AG08396 (cell line): ENCODE measurements around the gene KRT7.
"Not testable (repeated sequence)": the region's sequence is repeated elsewhere in the genome, so short reads cannot be mapped to it uniquely, and the experiment has no call there.

Experiments
- DNase-seq: peaks from one replicate; pipeline ENCODE4 v3.0.0; 2012; ENCODE audit warnings: low spot score, mixed read lengths

Gene KRT7

DNA sequence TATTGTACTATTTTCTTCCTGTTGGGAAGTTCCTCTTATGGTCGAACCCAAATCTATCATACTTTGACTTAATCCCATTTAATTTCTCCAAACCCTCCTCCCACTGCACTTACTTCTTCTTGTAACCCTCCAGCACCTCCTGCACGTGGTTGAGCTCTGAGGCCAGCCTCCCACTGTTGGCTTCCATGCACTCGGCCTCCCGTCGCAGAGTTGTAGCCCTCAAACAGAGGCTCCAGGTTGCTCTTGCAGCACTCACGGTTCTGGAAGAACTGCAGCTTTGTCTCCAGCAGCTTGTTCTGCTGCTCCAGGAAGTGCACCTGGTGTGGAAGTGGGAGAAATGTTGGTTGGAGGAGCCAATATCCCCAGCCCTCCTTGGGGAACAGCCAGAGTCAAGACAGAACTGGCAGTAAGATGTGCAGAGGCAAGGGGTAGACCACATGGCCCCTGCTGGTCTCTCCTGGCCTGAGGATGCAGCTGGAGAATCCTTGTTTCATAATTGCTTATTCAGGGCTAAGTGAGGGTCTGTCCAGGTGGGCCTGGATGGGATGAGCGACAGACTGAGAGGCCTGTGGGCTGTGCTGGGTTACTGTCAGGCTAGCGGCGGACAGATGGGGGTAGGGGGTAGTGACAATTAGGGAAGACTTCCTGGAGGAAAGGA is 23.0 kb downstream of the KRT7 start:
- DNase-seq: no peak

DNA sequence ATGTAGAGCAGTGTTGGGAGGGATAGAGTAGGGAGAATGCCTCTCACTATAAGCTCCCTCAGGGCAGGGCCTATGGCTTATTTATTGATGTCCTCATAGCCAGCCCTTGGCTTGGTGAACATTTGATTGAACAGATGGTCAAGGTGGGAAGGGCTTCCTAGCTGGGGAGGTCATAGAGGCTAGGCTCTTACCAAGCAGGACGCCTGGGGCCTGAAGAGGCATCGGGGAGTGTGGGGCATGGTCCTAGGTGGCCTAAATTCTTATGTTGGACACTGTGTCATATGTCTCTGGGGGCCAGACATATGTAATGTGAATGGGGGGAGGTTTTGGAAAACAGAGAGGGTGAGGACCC is 23.5 kb downstream of the KRT7 start:
- no peak for DNase-seq

DNA sequence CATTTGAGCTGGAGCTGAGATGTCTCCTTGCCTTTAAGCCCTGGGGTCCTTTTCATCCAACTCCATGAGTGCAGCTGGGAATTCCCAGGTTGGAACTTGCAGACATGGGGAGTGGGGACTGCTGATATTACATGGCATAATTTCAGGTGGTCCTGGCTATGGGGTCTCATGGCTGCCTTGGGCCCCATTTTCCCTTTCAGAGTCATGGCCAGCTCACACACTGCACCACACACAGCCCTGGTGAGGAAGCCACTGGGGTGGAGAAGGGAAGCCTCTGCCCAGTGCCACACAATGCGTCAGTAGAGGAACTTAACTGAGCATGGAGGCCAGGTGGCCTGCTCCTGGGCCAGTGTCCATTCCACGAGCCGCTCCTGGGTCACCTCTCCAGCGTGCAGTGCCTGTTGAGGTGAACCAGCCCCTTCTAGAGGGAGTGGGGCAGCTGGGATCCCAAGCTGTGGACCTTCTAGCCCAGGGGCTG is 24.1 kb downstream of the KRT7 start:
- DNase-seq: no peak

DNA sequence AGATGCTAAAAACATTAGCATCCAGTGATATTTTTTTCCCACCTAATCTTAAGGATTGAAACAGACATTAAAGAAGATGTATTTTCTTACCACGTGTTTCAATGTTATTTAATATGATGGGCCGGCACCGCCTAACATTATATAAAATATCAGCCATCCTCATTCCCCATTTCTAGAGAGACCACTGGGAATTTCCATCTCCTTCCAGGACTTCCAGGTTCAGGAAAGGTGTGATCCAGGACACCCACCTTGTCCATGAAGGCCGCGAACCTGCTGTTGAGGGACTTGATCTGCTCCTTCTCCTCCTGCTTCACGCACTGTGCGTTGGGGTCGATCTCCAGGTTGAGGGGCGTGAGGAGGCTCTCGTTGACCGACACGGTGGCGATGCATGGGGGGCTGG is 24.9 kb downstream of the KRT7 start:
- DNase-seq: not testable (repeated sequence)

- peak; percentile 68 for DNase-seq
Observed at GRCh38 chr12:52258335-52258901, 25.4 kb downstream of the KRT7 start.

DNA sequence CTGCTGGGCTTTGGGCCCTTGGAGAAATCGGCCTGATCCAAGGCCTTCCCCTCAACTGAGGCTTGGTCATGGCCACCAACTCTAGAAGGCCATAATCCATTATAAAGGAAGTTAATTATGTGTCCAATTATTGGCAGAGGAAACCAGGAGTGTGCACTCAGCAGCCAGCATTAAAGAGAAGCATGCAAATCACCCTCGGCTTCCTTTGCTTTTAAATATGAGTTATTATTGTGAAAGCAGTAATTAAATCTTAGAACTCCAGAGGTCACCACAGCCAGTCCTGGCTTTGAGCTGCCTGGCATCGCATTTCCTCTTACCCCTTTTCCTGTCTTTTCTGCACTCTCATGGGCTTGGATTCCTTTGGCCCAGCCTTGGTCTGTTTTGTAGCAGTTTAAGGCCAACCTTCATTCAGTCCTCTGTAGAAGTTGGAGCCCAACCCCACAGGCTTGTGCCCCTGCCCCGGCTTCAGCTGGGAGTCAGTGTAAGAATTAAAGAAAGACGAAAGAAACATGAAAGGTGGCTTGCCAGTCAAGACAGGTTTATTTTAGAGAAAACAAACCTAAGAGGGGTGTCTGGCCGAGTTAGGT is 26.7 kb downstream of the KRT7 start:
- no peak for DNase-seq

GRCh38 chr12:52260361-52261207 is 27.5 kb downstream of the KRT7 start:
- no peak for DNase-seq

DNA sequence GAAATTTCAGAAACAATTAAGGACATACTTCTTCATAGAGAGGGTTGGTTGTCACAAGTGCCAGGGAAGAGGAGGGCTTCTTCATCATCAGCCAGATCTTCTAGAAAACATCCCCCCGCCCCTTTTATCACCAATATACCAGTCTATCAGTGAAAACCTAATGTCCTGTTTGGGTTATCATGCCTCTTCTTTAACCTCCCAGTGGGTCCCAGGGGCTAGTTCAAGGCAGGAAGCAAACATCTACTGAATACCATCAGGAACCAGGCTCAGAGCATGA is 28.1 kb downstream of the KRT7 start:
- DNase-seq: no peak

GRCh38 chr12:52262286-52262685 is 29.2 kb downstream of the KRT7 start:
- no peak for DNase-seq

GRCh38 chr12:52263761-52264434 is 30.9 kb downstream of the KRT7 start:
- DNase-seq: no peak

GRCh38 chr12:52264435-52264825 is 31.4 kb downstream of the KRT7 start:
- DNase-seq: no peak

- DNase-seq: no peak
Observed at GRCh38 chr12:52266514-52266913, 33.5 kb downstream of the KRT7 start.

DNA sequence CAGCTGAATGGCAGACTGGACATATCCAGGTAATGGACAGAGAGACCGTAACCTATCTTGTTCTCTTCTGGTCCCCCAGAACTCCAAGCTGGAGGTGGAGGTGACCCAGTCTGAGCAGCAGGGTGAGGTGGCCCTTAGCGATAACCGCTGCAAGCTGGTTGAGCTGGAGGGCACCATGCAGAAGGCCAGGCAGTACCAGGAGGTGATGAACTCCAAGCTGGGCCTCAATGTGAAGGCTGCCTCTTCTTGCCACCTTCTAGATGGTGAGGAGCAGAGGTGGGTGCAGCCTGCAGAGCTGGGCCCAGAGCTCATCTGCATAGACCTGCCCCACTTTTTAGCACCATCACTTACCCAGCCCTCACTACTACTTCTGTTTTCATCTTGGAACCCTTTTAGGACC is 34.2 kb downstream of the KRT7 start:
- DNase-seq: no peak

DNA sequence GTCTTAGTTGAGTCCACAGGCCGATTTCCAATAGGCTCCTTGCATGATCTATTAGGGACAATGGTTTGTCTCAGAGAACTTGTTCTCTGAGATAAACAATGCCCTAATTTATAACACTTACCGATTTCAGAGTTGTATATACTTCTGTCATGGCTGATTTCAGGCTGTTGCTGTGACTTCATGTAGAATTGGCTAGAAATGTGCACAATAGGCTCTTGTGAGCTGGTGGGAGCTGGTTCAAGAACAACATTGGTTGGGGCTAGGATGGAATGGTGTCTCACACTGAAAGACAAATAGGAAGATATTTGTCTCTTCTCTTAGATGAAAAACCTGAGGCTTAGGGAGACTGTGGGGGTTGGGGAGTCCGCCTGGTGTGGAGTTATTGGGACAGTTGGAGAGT is 34.7 kb downstream of the KRT7 start:
- DNase-seq: no peak

- no peak for DNase-seq
Observed at GRCh38 chr12:52268212-52268611, 35.2 kb downstream of the KRT7 start.

- no peak for DNase-seq
Observed at GRCh38 chr12:52270541-52271070, 37.6 kb downstream of the KRT7 start.

- no peak for DNase-seq
Observed at GRCh38 chr12:52271158-52271557, 38.1 kb downstream of the KRT7 start.

GRCh38 chr12:52274521-52275120 is 41.6 kb downstream of the KRT7 start, which contains the start of gene KRT86:
Gene KRT86, plus strand, starts transcription at chr12:52274645. Its CDS starts 27,272 bp downstream, at chr12:52301917.
- DNase-seq: no peak

GRCh38 chr12:52275686-52276085 is 42.6 kb downstream of the KRT7 start:
- DNase-seq: no peak

GRCh38 chr12:52277486-52278245 is 44.6 kb downstream of the KRT7 start:
- no peak for DNase-seq
